Parathyroid adenoma (tissue), 2 donors: ENCODE results near the gene CAPZB.

ENCODE experiments used
- H2AFZ ChIP-seq: fragments of 300-600 bp; sonication (generic); one replicate; pipeline ENCODE4 v1.7.0; 2017; ENCODE audit warnings: antibody characterized with exemption, mild to moderate bottlenecking
- H3K27ac ChIP-seq: fragments of 300-600 bp; sonication (generic); one replicate; pipeline ENCODE4 v1.7.0; 2017
- H3K27me3 ChIP-seq: fragments of 300-600 bp; sonication (generic); one replicate; pipeline ENCODE4 v1.7.0; 2017; ENCODE audit warnings: low read length; ENCODE audit not compliant: control insufficient read depth, insufficient read depth
- H3K36me3 ChIP-seq: fragments of 300-600 bp; sonication (generic); one replicate; pipeline ENCODE4 v1.7.0; 2017; ENCODE audit warnings: low read length; ENCODE audit not compliant: control insufficient read depth, insufficient read depth
- H3K4me1 ChIP-seq: fragments of 300-600 bp; sonication (generic); one replicate; pipeline ENCODE4 v1.7.0; 2017; ENCODE audit warnings: control low read depth
- H3K4me2 ChIP-seq: fragments of 300-600 bp; sonication (generic); one replicate; pipeline ENCODE4 v1.7.0; 2017; ENCODE audit warnings: low read length
- H3K4me3 ChIP-seq: fragments of 300-600 bp; sonication (generic); one replicate; pipeline ENCODE4 v1.7.0; 2017; ENCODE audit warnings: low read depth, low read length
- H3K79me2 ChIP-seq: fragments of 300-600 bp; sonication (generic); one replicate; pipeline ENCODE4 v1.7.0; 2017; ENCODE audit warnings: control low read depth
- H3K9ac ChIP-seq: fragments of 300-600 bp; sonication (generic); one replicate; pipeline ENCODE4 v1.7.0; 2017; ENCODE audit warnings: mild to moderate bottlenecking
- H3K9me3 ChIP-seq: fragments of 300-600 bp; sonication (generic); one replicate; pipeline ENCODE4 v1.7.0; 2017; ENCODE audit warnings: low read length; ENCODE audit not compliant: control insufficient read depth
- TF ChIP-seq, protein P1 (sequence below): fragments of 300-600 bp; sonication (generic); IDR thresholded peaks from one replicate; pipeline ENCODE4 v1.7.0; 2017; ENCODE audit warnings: antibody characterized with exemption, mild to moderate bottlenecking
- donor health status: primary hyperparathyroidism.

CAPZB gene

GRCh38 chr1:19438516-19439195 lies 46.7 kb downstream of the CAPZB start:
- Histone ChIP-seq H3K27ac (peak overlapping the region; percentile 66), H3K9ac (no peak overlapping the region), H3K4me3 (no peak overlapping the region), H3K4me2 (no peak overlapping the region), H2AFZ (no peak overlapping the region), H3K36me3 (no peaks in the 10 kb centered on the region), H3K27me3 (no peaks in the 10 kb centered on the region), H3K4me1 (peaks cover 18% of the 10 kb centered on the region), H3K79me2 (peaks cover 21% of the 10 kb centered on the region), H3K9me3 (no peaks in the 10 kb centered on the region)
- TF ChIP-seq, protein P1, sequence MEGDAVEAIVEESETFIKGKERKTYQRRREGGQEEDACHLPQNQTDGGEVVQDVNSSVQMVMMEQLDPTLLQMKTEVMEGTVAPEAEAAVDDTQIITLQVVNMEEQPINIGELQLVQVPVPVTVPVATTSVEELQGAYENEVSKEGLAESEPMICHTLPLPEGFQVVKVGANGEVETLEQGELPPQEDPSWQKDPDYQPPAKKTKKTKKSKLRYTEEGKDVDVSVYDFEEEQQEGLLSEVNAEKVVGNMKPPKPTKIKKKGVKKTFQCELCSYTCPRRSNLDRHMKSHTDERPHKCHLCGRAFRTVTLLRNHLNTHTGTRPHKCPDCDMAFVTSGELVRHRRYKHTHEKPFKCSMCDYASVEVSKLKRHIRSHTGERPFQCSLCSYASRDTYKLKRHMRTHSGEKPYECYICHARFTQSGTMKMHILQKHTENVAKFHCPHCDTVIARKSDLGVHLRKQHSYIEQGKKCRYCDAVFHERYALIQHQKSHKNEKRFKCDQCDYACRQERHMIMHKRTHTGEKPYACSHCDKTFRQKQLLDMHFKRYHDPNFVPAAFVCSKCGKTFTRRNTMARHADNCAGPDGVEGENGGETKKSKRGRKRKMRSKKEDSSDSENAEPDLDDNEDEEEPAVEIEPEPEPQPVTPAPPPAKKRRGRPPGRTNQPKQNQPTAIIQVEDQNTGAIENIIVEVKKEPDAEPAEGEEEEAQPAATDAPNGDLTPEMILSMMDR, result no peak

GRCh38 chr1:19437891-19438294 lies 47.4 kb downstream of the CAPZB start:
- no peaks in the 10 kb centered on the region for H3K9me3 ChIP-seq
- H3K4me1 ChIP-seq, result peaks cover 18% of the 10 kb centered on the region
- no peak overlapping the region for H3K9ac ChIP-seq
- peaks cover 18% of the 10 kb centered on the region for H3K79me2 ChIP-seq
- H3K4me3 ChIP-seq, result no peak overlapping the region
- no peaks in the 10 kb centered on the region for H3K27me3 ChIP-seq
- TF ChIP-seq, protein P1, result no peak
- no peak overlapping the region for H2AFZ ChIP-seq
- H3K27ac ChIP-seq, result peak overlapping the region; percentile 66
- no peaks in the 10 kb centered on the region for H3K36me3 ChIP-seq
- H3K4me2 ChIP-seq, result no peak overlapping the region

DNA sequence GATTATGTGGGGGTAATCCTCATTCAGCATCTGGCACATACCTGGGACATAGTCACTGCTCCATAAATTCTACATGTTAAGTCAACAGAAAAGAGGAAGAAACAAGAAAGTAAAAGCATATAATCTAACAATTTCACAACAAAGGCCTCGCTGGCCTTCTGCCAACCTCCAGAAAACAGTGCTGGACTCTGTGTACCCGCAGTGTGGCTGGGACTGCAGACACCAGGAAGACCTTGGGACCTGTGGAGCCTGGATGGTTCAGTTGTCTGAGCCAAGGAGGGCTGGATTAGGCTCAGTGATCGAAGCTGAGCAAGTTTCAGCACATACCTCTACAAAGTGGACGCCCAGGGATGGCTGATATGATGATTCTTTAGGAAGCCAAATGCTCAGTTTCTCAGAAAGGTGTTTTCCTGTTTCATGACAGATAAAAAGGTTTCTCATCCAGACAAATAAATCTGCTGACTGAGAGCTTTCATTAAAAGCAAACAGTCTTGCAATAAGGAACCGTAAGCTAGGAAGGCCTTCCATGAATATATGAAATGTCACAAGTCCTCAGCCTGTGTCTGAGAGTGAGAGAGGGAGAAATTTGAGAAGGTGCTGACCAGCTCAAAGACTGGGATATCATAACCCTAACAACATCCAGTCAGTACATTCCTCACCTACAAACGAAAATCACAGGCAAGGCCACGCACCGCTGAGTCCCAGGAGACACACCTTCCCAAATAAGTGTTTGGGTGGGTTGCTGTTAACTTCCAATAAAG lies 48.4 kb downstream of the CAPZB start:
- peaks cover 10% of the 10 kb centered on the region for H3K79me2 ChIP-seq
- H3K27me3 ChIP-seq, result no peaks in the 10 kb centered on the region
- H3K36me3 ChIP-seq, result no peaks in the 10 kb centered on the region
- no peak overlapping the region for H3K4me3 ChIP-seq
- H3K9me3 ChIP-seq, result no peaks in the 10 kb centered on the region
- H3K4me1 ChIP-seq, result peaks cover 18% of the 10 kb centered on the region
- peak overlapping the region; percentile 35 for H3K4me2 ChIP-seq
- no peak overlapping the region for H2AFZ ChIP-seq
- H3K9ac ChIP-seq, result no peak overlapping the region
- H3K27ac ChIP-seq, result peak overlapping the region; percentile 66
- TF ChIP-seq, protein P1, result no peak

DNA sequence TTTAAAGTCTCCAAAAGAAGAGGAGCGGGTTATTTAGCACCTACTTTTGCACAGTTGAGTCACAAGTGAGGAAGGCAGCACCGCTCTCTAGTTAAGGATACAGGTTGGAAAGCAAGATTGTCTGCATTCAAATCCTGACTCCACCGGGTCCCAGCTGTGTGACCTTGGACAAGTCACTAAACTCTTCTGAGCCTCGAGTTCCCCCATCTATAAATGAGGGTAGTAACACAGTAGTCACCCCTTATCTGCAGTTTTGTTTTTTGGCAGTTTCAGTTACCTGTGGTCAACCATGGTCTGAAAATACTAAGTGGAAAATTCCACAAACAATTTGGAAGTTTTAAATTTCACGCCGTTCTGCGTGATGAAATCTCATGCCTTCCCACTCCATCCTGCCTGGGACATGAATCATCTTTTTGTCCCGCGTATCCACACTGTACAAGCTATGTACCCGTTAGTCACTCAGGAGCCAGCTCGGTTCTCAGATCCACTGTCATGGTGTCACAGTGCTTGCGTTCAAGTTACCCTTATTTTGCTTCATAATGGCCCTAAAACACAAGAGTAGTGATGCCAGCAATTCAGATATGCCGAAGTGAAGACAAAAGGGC lies 49.4 kb downstream of the CAPZB start:
- Histone ChIP-seq H3K4me2 (peak overlapping the region; percentile 35), H3K9ac (no peak overlapping the region), H3K27ac (no peak overlapping the region), H3K9me3 (no peaks in the 10 kb centered on the region), H3K79me2 (peaks cover 11% of the 10 kb centered on the region), H3K36me3 (no peaks in the 10 kb centered on the region), H3K4me3 (no peak overlapping the region), H3K27me3 (no peaks in the 10 kb centered on the region), H2AFZ (no peak overlapping the region), H3K4me1 (peaks cover 18% of the 10 kb centered on the region)
- TF ChIP-seq, protein P1, result no peak
